ENCODE results near the gene UTP14A.

UTP14A gene

DNA sequence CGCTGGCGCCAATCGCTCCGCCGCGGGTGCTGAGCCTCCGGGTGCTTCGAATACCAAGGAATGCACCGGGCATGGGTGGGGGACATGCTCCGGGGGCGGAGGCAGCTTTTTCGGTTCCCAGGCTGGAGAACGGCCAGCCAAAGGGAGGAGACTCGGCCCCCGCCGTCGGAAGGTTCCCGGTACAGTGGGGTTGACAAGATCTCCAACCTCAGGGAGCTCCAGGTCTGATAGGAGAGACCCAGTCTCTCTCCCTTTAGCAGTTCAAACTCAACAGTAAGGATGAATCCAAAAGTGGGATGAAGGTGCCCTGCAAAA, 47.3 kb downstream of the UTP14A start:
- no peak for DNase-seq (ENCODE audit: low read depth in 2 of 2)

GRCh38 chrX:129953881-129954280, 47.9 kb downstream of the UTP14A start:
- no peak for DNase-seq (ENCODE audit: low read depth in 2 of 2)

- DNase-seq (ENCODE audit: low read depth in 2 of 2), result no peak
Observed at GRCh38 chrX:129954804-129955203, 48.8 kb downstream of the UTP14A start.

GRCh38 chrX:129955682-129956081, 49.7 kb downstream of the UTP14A start:
- no peak for DNase-seq (ENCODE audit: low read depth in 2 of 2)

DNA sequence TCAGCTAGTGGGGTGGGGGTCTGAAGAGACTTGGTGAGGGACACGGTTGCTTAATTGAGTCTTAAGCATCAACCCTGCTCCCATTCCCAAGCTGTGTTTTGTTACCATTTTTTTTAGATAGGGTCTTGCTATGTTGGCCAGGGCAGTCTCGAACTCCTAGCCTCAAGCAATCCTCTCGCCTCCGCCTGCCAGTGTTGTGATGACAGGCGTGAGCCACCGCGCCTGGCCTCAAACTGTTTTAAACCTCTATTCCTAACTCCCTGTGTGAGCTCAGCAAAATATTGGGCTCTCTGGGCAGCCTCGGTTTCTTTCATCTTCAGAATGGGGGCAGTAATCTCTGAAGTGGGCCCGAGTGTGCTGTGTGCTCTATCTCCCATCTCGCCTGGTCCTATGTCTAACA, 50.2 kb downstream of the UTP14A start:
- no peak for DNase-seq (ENCODE audit: low read depth in 2 of 2)

DNA sequence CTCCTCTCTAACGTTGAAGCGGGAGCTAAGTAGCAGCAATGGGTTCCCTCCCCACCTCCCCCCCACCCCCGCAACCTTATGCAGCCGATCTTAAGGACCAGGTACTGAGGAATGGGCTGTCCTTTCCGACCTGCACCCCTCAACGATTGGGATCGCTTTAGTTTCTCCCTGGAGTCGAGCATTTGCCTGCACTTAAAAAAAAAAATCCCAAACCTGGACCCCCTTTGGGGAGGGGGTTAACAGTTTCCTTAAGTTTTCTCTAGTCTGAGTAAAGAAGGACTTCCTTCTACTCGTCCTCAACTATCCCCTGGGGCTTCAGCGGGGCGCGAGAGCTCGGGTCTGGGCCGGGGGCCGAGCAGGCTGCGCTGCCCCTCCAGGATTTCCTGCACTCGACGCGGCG, 50.8 kb downstream of the UTP14A start:
- no peak for DNase-seq (ENCODE audit: low read depth in 2 of 2)

- peak in 1 of 2 donors; percentile 30 for DNase-seq (ENCODE audit: low read depth in 2 of 2)
Observed at GRCh38 chrX:129957241-129958082, 51.5 kb downstream of the UTP14A start.

DNA sequence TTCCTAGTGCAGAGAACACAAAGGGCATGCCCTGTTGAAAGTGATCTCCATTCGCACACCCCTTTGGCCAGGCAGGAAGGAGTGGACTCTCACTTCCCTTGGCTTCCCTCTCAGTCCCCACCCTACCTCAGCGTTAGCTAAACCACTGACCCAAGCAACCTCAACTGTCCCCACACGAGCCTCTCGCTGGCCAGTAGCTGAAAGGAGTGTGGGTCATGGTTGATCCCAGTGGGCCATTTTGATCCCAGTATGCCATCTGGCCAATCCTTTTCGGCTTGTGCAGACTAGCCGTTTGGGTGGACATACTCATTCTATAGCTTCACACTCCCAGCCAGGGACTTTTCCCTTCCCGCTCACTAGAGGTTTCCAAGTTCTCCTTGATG, 52.1 kb downstream of the UTP14A start:
- no peak for DNase-seq (ENCODE audit: low read depth in 2 of 2)

GRCh38 chrX:129958814-129959492, 53.0 kb downstream of the UTP14A start:
- no peak for DNase-seq (ENCODE audit: low read depth in 2 of 2)

DNA sequence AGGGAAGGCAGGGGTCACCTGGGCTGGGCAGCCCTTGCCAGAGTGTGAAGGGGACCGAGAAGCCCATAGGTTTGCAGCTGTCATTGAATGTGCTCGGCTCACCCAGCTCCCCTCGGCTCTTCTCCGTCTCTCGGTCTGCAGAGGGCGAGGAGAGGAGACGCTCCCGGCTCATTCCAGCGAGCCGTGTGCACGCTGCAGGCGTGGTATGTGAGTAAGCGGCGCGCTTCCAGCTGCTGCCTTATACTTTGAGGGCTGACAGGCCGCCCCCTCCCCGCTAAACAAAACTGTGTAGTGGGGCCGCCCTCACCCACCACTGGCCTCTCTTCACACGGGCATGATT, 53.5 kb downstream of the UTP14A start:
- no peak for DNase-seq (ENCODE audit: low read depth in 2 of 2)

DNA sequence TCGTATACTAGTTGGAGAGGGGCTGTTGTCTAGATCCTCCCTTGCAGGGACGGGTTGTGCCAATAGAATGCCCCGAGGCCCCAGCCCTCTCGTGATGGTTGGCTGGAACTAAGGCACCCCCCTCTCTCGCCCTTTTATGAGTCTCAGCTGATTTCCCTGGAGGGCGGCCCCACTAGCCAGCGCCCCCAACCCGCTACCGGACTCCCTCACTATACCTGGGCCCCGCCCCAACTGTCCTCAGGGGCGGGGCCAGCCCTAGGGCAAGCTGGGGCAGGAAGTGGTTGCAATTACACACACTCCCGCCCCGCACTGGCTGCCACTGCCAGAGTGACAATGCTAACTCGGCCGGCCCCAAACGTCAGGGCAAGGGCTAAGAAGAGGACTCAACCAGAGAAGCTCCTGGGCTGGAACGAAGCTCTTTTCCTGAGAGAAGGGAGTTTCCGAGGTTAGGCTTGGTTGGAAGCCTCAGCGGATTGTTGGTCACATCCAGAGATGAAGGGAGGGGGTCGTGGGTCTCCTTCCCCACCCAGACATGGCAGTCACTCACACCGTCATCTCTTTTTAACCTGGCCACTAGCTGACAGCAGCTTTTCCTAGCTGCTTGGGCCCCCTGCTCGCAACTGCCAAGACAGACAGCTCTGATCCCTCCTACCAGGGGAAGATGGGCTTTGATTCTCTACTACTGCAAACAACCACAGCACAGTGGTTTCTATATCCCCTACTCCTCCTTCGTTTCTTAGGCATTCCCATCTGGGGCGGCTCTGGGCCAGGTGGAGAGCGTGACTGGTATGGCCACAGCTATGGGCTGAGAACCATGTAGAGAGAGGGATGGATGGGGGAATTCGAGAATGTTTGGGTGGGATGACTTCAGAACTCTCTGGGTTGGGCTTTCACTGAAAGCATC, 55.5 kb downstream of the UTP14A start:
- DNase-seq (ENCODE audit: low read depth in 2 of 2), result peak; percentile 55 to 58

- DNase-seq (ENCODE audit: low read depth in 2 of 2), result no peak
Observed at GRCh38 chrX:129963729-129964128, 57.8 kb downstream of the UTP14A start.

DNA sequence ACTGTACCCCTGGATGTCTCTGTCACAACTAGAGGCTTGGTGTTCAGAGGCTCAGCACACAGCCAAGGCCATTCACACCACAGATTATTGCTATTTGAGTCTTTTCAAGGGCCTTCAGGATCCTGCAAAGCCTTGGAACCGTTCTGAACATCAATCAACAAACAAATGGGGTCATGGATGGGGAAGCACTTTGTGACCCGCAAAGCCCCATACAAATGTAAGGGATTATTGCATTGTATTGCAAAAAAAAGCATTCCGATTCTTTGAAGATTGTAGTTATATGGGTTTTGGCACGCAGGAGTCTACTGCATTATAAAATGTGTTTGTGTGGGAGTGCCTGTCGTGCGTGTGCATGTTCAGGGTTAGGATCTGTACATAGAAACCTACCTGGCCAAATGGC, 59.2 kb downstream of the UTP14A start:
- DNase-seq (ENCODE audit: low read depth in 2 of 2), result no peak

DNA sequence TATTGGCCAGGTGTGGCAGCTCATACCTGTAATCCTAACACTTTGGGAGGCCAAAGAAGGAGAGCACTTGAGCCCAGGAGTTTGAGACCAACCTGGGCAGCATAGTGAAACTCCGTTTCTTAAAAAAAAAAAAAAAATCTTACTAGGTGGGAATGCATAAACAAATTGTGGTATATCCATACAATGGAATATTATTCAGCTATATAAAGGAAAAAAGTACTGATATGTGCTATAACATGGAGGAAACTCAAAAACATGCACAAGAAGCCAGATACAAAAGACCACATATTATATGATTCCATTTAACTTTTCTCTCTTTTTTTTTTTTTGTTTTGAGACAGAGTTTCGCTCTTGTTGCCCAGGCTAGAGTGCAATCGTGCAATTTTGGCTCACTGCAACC, 63.0 kb downstream of the UTP14A start:
- DNase-seq (ENCODE audit: low read depth in 2 of 2), result no peak

DNA sequence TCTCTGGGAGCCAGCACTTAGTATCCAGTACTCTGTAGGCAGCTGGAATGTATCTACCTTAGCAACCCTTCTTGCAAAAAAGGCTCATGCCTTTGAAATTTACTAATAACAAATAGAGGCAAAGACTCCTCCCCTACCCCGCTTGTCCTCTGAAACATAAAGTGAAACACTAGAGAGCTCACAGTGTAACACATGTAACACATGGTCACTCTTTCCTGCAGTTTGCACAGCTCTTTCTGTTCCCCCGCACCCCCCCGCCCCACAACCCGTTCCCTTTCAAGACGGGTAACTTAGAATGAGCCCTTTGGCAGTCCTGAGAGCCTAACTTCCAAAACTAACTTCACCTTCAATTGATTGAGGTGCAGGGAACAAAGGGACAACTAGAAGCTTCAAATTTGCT, 70.5 kb downstream of the UTP14A start:
- DNase-seq (ENCODE audit: low read depth in 2 of 2), result no peak

Data from stimulated activated CD8-positive, alpha-beta memory T cell treated with anti-CD3 and anti-CD28 coated beads, Interleukin-2, amount 100 ng/mL, for 48 hours (primary cell).